Mesodermal cell (in vitro differentiated cells): ENCODE measurements around the gene SLC35A1. TPM values are rescaled to one million over a fixed set of nuclear protein-coding genes. Genes with fewer than 3 reads are reported as not detected.

Source experiments
- H3K27ac ChIP-seq: 2 replicates; pipeline ENCODE4 v1.7.0; 2013; ENCODE audit warnings: mild to moderate bottlenecking, low read depth, low read length, moderate library complexity; ENCODE audit not compliant: severe bottlenecking
- H3K36me3 ChIP-seq: 2 replicates; pipeline ENCODE4 v1.7.1; 2013; ENCODE audit warnings: mild to moderate bottlenecking, low read length, moderate library complexity; ENCODE audit not compliant: control insufficient read depth, insufficient read depth
- H3K4me1 ChIP-seq: one replicate; pipeline ENCODE4 v1.7.1; 2013; ENCODE audit warnings: mild to moderate bottlenecking, low read length; ENCODE audit not compliant: insufficient read depth, control insufficient read depth, poor library complexity, severe bottlenecking
- H3K4me3 ChIP-seq: 2 replicates; pipeline ENCODE4 v1.7.0; 2013; ENCODE audit warnings: low read length, control low read depth, mild to moderate bottlenecking; ENCODE audit not compliant: insufficient read depth, poor library complexity, severe bottlenecking; ENCODE audit errors: extremely low read depth
- H3K9me3 ChIP-seq: 2 replicates; pipeline ENCODE4 v1.7.1; 2013; ENCODE audit warnings: mild to moderate bottlenecking, low read length, moderate library complexity; ENCODE audit not compliant: control insufficient read depth
- WGBS, 2 experiments: methylation state at CpG; one replicate each; pipeline ENCODE4 v1.1.5; 2013; ENCODE audit warnings: missing lambda C conversion rate in 2 of 2; ENCODE audit not compliant: insufficient coverage in 2 of 2; 5-methylcytosine and 5-hydroxymethylcytosine counted together
- polyA plus RNA-seq, 2 experiments: library from polyadenylated mRNA; stranded (reverse); fragments of 50-300 nt; gene quantifications; one replicate each; pipeline ENCODE4 v1.2.3, GENCODE V29; 2013

The SLC35A1 gene
- polyA plus RNA-seq (2013, experiment 1 of 2) = 14.2 TPM
- polyA plus RNA-seq (2013, experiment 2 of 2) = 14.6 TPM

- no peaks in the 10 kb centered on the region for H3K4me1 ChIP-seq
- H3K36me3 ChIP-seq = no peaks in the 10 kb centered on the region
- H3K9me3 ChIP-seq = no peaks in the 10 kb centered on the region
- peak within 1 kb of the TSS; percentile 75 for H3K27ac ChIP-seq
- WGBS, 2 experiments = 0 to 1% methylated on average over 36 to 48 of the region's 70 CpGs
- H3K4me3 ChIP-seq = peak within 1 kb of the TSS; percentile 79
These were observed at the start of gene SLC35A1 for GRCh38 chr6:87472525-87473418. Gene SLC35A1, plus strand, starts transcription at chr6:87472974. Its CDS starts 30 bp downstream, at chr6:87473004.

- Histone ChIP-seq H3K4me1 (no peaks in the 10 kb centered on the region), H3K27ac (no peak overlapping the region), H3K4me3 (no peak overlapping the region), H3K9me3 (no peaks in the 10 kb centered on the region), H3K36me3 (no peaks in the 10 kb centered on the region)
- WGBS, 2 experiments = 89% methylated on average over 3 of the region's 4 CpGs; no CpG with 5 or more reads in 1 of the 2 experiments
These were observed 46.0 kb upstream of the SLC35A1 start for GRCh38 chr6:87426789-87427188.

GRCh38 chr6:87430499-87430898 lies 42.3 kb upstream of the SLC35A1 start:
- no peak overlapping the region for H3K4me3 ChIP-seq
- no peak overlapping the region for H3K27ac ChIP-seq
- no peaks in the 10 kb centered on the region for H3K4me1 ChIP-seq
- H3K36me3 ChIP-seq = no peaks in the 10 kb centered on the region
- no peaks in the 10 kb centered on the region for H3K9me3 ChIP-seq
- 60 to 75% methylated on average over 1 of the region's 3 CpGs for WGBS, 2 experiments

GRCh38 chr6:87431263-87431662 lies 41.5 kb upstream of the SLC35A1 start:
- 88 to 100% methylated on average over 3 to 4 of the region's 5 CpGs for WGBS, 2 experiments

GRCh38 chr6:87436435-87436834 lies 36.3 kb upstream of the SLC35A1 start:
- 6 to 37% methylated on average over 2 to 3 of the region's 4 CpGs for WGBS, 2 experiments
- H3K4me3 ChIP-seq = no peak overlapping the region
- H3K36me3 ChIP-seq = no peaks in the 10 kb centered on the region
- H3K9me3 ChIP-seq = no peaks in the 10 kb centered on the region
- no peak overlapping the region for H3K27ac ChIP-seq
- no peaks in the 10 kb centered on the region for H3K4me1 ChIP-seq

More at GRCh38 chr6:87431263-87431662, 41.5 kb upstream of the SLC35A1 start:
- no peaks in the 10 kb centered on the region for H3K9me3 ChIP-seq
- no peak overlapping the region for H3K27ac ChIP-seq
- H3K4me3 ChIP-seq = no peak overlapping the region
- no peaks in the 10 kb centered on the region for H3K36me3 ChIP-seq
- H3K4me1 ChIP-seq = no peaks in the 10 kb centered on the region

GRCh38 chr6:87441711-87442110 lies 31.1 kb upstream of the SLC35A1 start:
- no peak overlapping the region for H3K4me3 ChIP-seq
- H3K27ac ChIP-seq = no peak overlapping the region
- WGBS, 2 experiments = 89 to 90% methylated on average over 5 of the region's 5 CpGs
- no peaks in the 10 kb centered on the region for H3K9me3 ChIP-seq
- H3K36me3 ChIP-seq = no peaks in the 10 kb centered on the region
- peaks cover 7% of the 10 kb centered on the region for H3K4me1 ChIP-seq

GRCh38 chr6:87444362-87444761 lies 28.4 kb upstream of the SLC35A1 start:
- Histone ChIP-seq H3K4me3 (no peak overlapping the region), H3K27ac (peak overlapping the region; percentile 90), H3K4me1 (peaks cover 7% of the 10 kb centered on the region), H3K36me3 (no peaks in the 10 kb centered on the region), H3K9me3 (no peaks in the 10 kb centered on the region)
- WGBS, 2 experiments = 70 to 86% methylated on average over 1 to 2 of the region's 2 CpGs

GRCh38 chr6:87465051-87465450 lies 7.7 kb upstream of the SLC35A1 start:
- H3K27ac ChIP-seq = no peak overlapping the region
- WGBS, 2 experiments = no CpG with 5 or more reads among the region's 2 CpGs
- no peaks in the 10 kb centered on the region for H3K4me1 ChIP-seq
- no peaks in the 10 kb centered on the region for H3K36me3 ChIP-seq
- H3K4me3 ChIP-seq = no peak overlapping the region
- no peaks in the 10 kb centered on the region for H3K9me3 ChIP-seq

GRCh38 chr6:87473419-87473903 lies 687 bp downstream of the SLC35A1 start:
- no peaks in the 10 kb centered on the region for H3K9me3 ChIP-seq
- peak overlapping the region; percentile 79 for H3K4me3 ChIP-seq
- H3K36me3 ChIP-seq = no peaks in the 10 kb centered on the region
- H3K27ac ChIP-seq = peak overlapping the region; percentile 75
- 0 to 1% methylated on average over 9 to 10 of the region's 15 CpGs for WGBS, 2 experiments
- no peaks in the 10 kb centered on the region for H3K4me1 ChIP-seq

GRCh38 chr6:87481931-87482330 lies 9.2 kb downstream of the SLC35A1 start:
- Histone ChIP-seq H3K4me3 (no peak overlapping the region), H3K27ac (no peak overlapping the region), H3K9me3 (peaks cover 11% of the 10 kb centered on the region), H3K4me1 (no peaks in the 10 kb centered on the region), H3K36me3 (peaks cover 17% of the 10 kb centered on the region)
- WGBS, 2 experiments = no CpG with 5 or more reads among the region's 3 CpGs

GRCh38 chr6:87482366-87482765 lies 9.6 kb downstream of the SLC35A1 start:
- no CpG with 5 or more reads among the region's 4 CpGs for WGBS, 2 experiments
- Histone ChIP-seq H3K9me3 (peaks cover 11% of the 10 kb centered on the region), H3K36me3 (peaks cover 17% of the 10 kb centered on the region), H3K4me1 (no peaks in the 10 kb centered on the region), H3K4me3 (no peak overlapping the region), H3K27ac (no peak overlapping the region)
